H1 (cell line): ENCODE results near the gene CPNE8. TPM values are rescaled to one million over a fixed set of nuclear protein-coding genes. Genes with fewer than 3 reads are reported as not detected.

Experiments
- CTCF ChIA-PET: fragments of 300-600 bp; sonication (Branson Sonifier 250); formaldehyde crosslinking; loops from one replicate; lab custom pipeline; 2021; ENCODE audit not compliant: partially characterized antibody; lab: Charles Lee
- POLR2A ChIA-PET: fragments of 300-600 bp; sonication (Branson Sonifier 250); formaldehyde crosslinking; loops from one replicate; lab custom pipeline; 2021; ENCODE audit warnings: inconsistent platforms; ENCODE audit not compliant: partially characterized antibody; lab: Charles Lee
- DNase-seq, 2 experiments: peaks; one replicate each; pipeline versions ENCODE4 v3.0.0 to v3.0.0-alpha.2; 2010 to 2022; ENCODE audit warnings: low spot score in 2 of 2, low read depth in 1 of 2, mixed read lengths in 1 of 2
- FAIRE-seq: peaks from 2 replicates; lab custom pipeline; 2011; peaks lifted over from hg19 to GRCh38; lab: Jason Lieb, UNC
- H2AFZ ChIP-seq: 2 replicates; pipeline ENCODE4 v1.8.1; 2012; ENCODE audit warnings: low read length, inconsistent platforms
- H2AK5ac ChIP-seq: 2 replicates; pipeline ENCODE4 v1.6.1; 2013; ENCODE audit warnings: low read depth, low read length
- H2BK120ac ChIP-seq: replicated peaks from 2 replicates; pipeline ENCODE3; 2013; ENCODE audit warnings: low read depth, low read length, inconsistent platforms
- H2BK12ac ChIP-seq: 2 replicates; pipeline ENCODE4 v1.6.1; 2013; ENCODE audit warnings: low read depth, low read length
- H2BK15ac ChIP-seq: 2 replicates; pipeline ENCODE4 v1.6.1; 2013; ENCODE audit warnings: low read length
- H2BK20ac ChIP-seq: 2 replicates; pipeline ENCODE4 v1.6.1; 2013; ENCODE audit warnings: low read length
- H2BK5ac ChIP-seq: 2 replicates; pipeline ENCODE4 v1.6.1; 2013; ENCODE audit warnings: low read depth, low read length
- H3K14ac ChIP-seq: 2 replicates; pipeline ENCODE4 v1.6.1; 2013; ENCODE audit warnings: inconsistent platforms; ENCODE audit not compliant: insufficient read length
- H3K18ac ChIP-seq: 2 replicates; pipeline ENCODE4 v1.6.1; 2013; ENCODE audit warnings: low read length; ENCODE audit errors: extremely low read depth
- H3K23ac ChIP-seq: 2 replicates; pipeline ENCODE4 v1.6.1; 2013; ENCODE audit warnings: inconsistent platforms; ENCODE audit not compliant: insufficient read length
- H3K23me2 ChIP-seq: 2 replicates; pipeline ENCODE4 v1.6.1; 2013; ENCODE audit warnings: low read depth, low read length
- H3K27ac ChIP-seq: 2 replicates; pipeline ENCODE4 v1.6.1; 2011; ENCODE audit warnings: low read depth, low read length, inconsistent platforms
- H3K27me3 ChIP-seq, 4 experiments: replicated peaks in 1 of 4; 1 replicate in 1 of 4; 2 replicates in 3 of 4; pipeline versions ENCODE4 v1.6.1 to v1.8.1; 2011 to 2013; ENCODE audit warnings: low read length in 3 of 4, mild to moderate bottlenecking in 3 of 4, inconsistent platforms in 2 of 4, mixed read lengths in 2 of 4, moderate library complexity in 1 of 4; ENCODE audit not compliant: control insufficient read depth in 3 of 4, insufficient read depth in 3 of 4; ENCODE audit errors: extremely low read depth in 1 of 4
- H3K36me3 ChIP-seq, 4 experiments: 2 replicates each; pipeline versions ENCODE4 v1.6.1 to v1.8.1; 2011 to 2013; ENCODE audit warnings: mild to moderate bottlenecking in 4 of 4, low read length in 3 of 4, moderate library complexity in 2 of 4, control low read depth in 1 of 4, inconsistent platforms in 1 of 4; ENCODE audit not compliant: insufficient read depth in 4 of 4, control insufficient read depth in 2 of 4
- H3K4ac ChIP-seq: replicated peaks from 2 replicates; pipeline ENCODE3; 2013; ENCODE audit warnings: low read length, low read depth, mixed read lengths, inconsistent platforms; ENCODE audit not compliant: insufficient read length
- H3K4me1 ChIP-seq, 4 experiments: replicated peaks in 1 of 4; 1 replicate in 1 of 4; 2 replicates in 3 of 4; pipeline versions ENCODE4 v1.6.1 to v1.8.1; 2011 to 2013; ENCODE audit warnings: low read length in 3 of 4, inconsistent platforms in 2 of 4, mixed read lengths in 1 of 4; ENCODE audit not compliant: insufficient read depth in 4 of 4, control insufficient read depth in 3 of 4
- H3K4me2 ChIP-seq, 2 experiments: 2 replicates each; pipeline versions ENCODE4 v1.6.1 to v1.8.1; 2011 to 2013; ENCODE audit warnings: low read depth in 2 of 2, low read length in 2 of 2, control low read depth in 1 of 2, inconsistent platforms in 1 of 2, mild to moderate bottlenecking in 1 of 2; ENCODE audit not compliant: insufficient read depth in 1 of 2
- H3K4me3 ChIP-seq, 4 experiments: fragments of 200-600, 300-600 bp in 1 of 4; sonication (generic), shearing (Covaris generic), sonication (Bioruptor Twin) in 1 of 4; 2 replicates each; pipeline versions ENCODE4 v1.5.1 to v1.8.1; 2011 to 2016; ENCODE audit warnings: low read length in 4 of 4, low read depth in 3 of 4, control low read depth in 2 of 4, inconsistent platforms in 2 of 4, mild to moderate bottlenecking in 2 of 4, mixed read lengths in 1 of 4, moderate library complexity in 1 of 4; ENCODE audit not compliant: insufficient read depth in 2 of 4; ENCODE audit errors: extremely low read depth in 1 of 4
- H3K56ac ChIP-seq: replicated peaks from 2 replicates; pipeline ENCODE3; 2013; ENCODE audit warnings: low read depth, mild to moderate bottlenecking, mixed read lengths, low read length, inconsistent platforms; ENCODE audit not compliant: insufficient read length
- H3K79me1 ChIP-seq: 2 replicates; pipeline ENCODE4 v1.6.1; 2013; ENCODE audit warnings: low read depth, low read length, control low read depth
- H3K79me2 ChIP-seq, 2 experiments: 2 replicates each; pipeline versions ENCODE4 v1.6.1 to v1.8.1; 2012 to 2013; ENCODE audit warnings: low read length in 2 of 2, mild to moderate bottlenecking in 2 of 2, inconsistent platforms in 1 of 2; ENCODE audit not compliant: insufficient read depth in 2 of 2, control insufficient read depth in 1 of 2
- H3K9ac ChIP-seq, 4 experiments: replicated peaks in 1 of 4; 1 replicate in 1 of 4; 2 replicates in 3 of 4; pipeline versions ENCODE4 v1.6.1 to v1.8.1; 2011 to 2013; ENCODE audit warnings: low read depth in 3 of 4, low read length in 3 of 4, control low read depth in 2 of 4, mild to moderate bottlenecking in 2 of 4, moderate library complexity in 2 of 4, inconsistent platforms in 1 of 4; ENCODE audit errors: extremely low read depth in 1 of 4
- H3K9me3 ChIP-seq, 2 experiments: 2 replicates each; pipeline versions ENCODE4 v1.6.1 to v1.8.1; 2012 to 2013; ENCODE audit warnings: mild to moderate bottlenecking in 2 of 2, moderate library complexity in 2 of 2, control low read depth in 1 of 2, inconsistent platforms in 1 of 2, low read depth in 1 of 2, low read length in 1 of 2, mixed read lengths in 1 of 2; ENCODE audit not compliant: insufficient read depth in 2 of 2
- H4K20me1 ChIP-seq, 2 experiments: replicated peaks in 1 of 2; 2 replicates each; pipeline versions ENCODE3 to v1.8.1; 2011 to 2013; ENCODE audit warnings: inconsistent platforms in 2 of 2, low read length in 2 of 2, mild to moderate bottlenecking in 1 of 2; ENCODE audit not compliant: insufficient read depth in 2 of 2, control insufficient read depth in 1 of 2
- H4K5ac ChIP-seq: 2 replicates; pipeline ENCODE4 v1.6.1; 2013; ENCODE audit warnings: low read length, low read depth, mixed read lengths, inconsistent platforms; ENCODE audit not compliant: insufficient read length
- H4K8ac ChIP-seq: 2 replicates; pipeline ENCODE4 v1.8.0; 2013; ENCODE audit warnings: mild to moderate bottlenecking, moderate library complexity, low read length, inconsistent platforms; ENCODE audit not compliant: insufficient read depth; ENCODE audit errors: extremely low read depth
- H4K91ac ChIP-seq: replicated peaks from 2 replicates; pipeline ENCODE3; 2013; ENCODE audit warnings: low read length, mixed read lengths, inconsistent platforms; ENCODE audit not compliant: insufficient read length
- BCL11A ChIP-seq, 2 experiments: IDR thresholded peaks; one replicate each; pipeline ENCODE4 v1.6.1; 2011; ENCODE audit warnings: low read depth in 2 of 2, low read length in 2 of 2, mild to moderate bottlenecking in 2 of 2
- CBX8 ChIP-seq: fragments of 300-800, 300-1000 bp; sonication (generic); IDR thresholded peaks from 2 replicates; pipeline ENCODE4 v1.7.1; 2016; ENCODE audit warnings: low read depth, low read length, borderline replicate concordance
- CREB1 ChIP-seq: IDR thresholded peaks from 2 replicates; pipeline ENCODE4 v1.6.1; 2012; ENCODE audit warnings: inconsistent platforms
- CTBP2 ChIP-seq: IDR thresholded peaks from 2 replicates; pipeline ENCODE4 v1.7.0; 2011; ENCODE audit warnings: borderline replicate concordance, mild to moderate bottlenecking, moderate library complexity, mixed read lengths, low read length; ENCODE audit not compliant: insufficient read depth, insufficient read length
- EZH2 ChIP-seq: fragments of 200-600 bp; sonication (generic); IDR thresholded peaks from 2 replicates; pipeline ENCODE4 v1.7.1; 2012; ENCODE audit warnings: low read depth, mild to moderate bottlenecking, moderate library complexity, low read length, inconsistent platforms; ENCODE audit not compliant: severe bottlenecking
- GTF2F1 ChIP-seq: IDR thresholded peaks from 2 replicates; pipeline ENCODE4 v1.6.1; 2012; ENCODE audit warnings: low read depth, low read length, improper control_type of control experiment, borderline replicate concordance
- HDAC2 ChIP-seq, 2 experiments: fragments of 300-600 bp in 1 of 2; sonication (generic) in 1 of 2; IDR thresholded peaks; 2 replicates each; pipeline ENCODE4 v1.6.1; 2011 to 2012; ENCODE audit warnings: low read depth in 2 of 2, low read length in 2 of 2, mild to moderate bottlenecking in 2 of 2, moderate library complexity in 2 of 2, borderline replicate concordance in 1 of 2, inconsistent platforms in 1 of 2
- KDM4A ChIP-seq: IDR thresholded peaks from one replicate; pipeline ENCODE4 v1.7.1; 2012; ENCODE audit warnings: low read depth, mild to moderate bottlenecking, moderate library complexity, low read length, inconsistent platforms; ENCODE audit not compliant: severe bottlenecking
- RNF2 ChIP-seq: fragments of 200-900, 300-1000 bp; sonication (generic); IDR thresholded peaks from 2 replicates; pipeline ENCODE4 v1.7.1; 2016; ENCODE audit warnings: borderline replicate concordance, low read depth, mild to moderate bottlenecking, antibody characterized with exemption, low read length; ENCODE audit not compliant: poor library complexity, severe bottlenecking; ENCODE audit errors: missing control alignments
- SIRT6 ChIP-seq: IDR thresholded peaks from one replicate; pipeline ENCODE4 v1.7.1; 2012; ENCODE audit warnings: low read length, inconsistent platforms
- SP2 ChIP-seq: IDR thresholded peaks from 2 replicates; pipeline ENCODE4 v1.6.1; 2012; ENCODE audit warnings: mild to moderate bottlenecking, low read length, inconsistent platforms
- TCF12 ChIP-seq: IDR thresholded peaks from 2 replicates; pipeline ENCODE4 v1.6.1; 2011; ENCODE audit warnings: low read depth, mild to moderate bottlenecking, low read length
- WGBS, 2 experiments: shearing (Covaris generic) in 1 of 2; methylation state at CpG; one replicate each; pipeline versions ENCODE4 v1.1.6 to v1.1.7; 2013 to 2015; ENCODE audit warnings: low lambda C conversion rate in 2 of 2, mixed read lengths in 2 of 2, inconsistent platforms in 1 of 2, low coverage in 1 of 2, missing lambda C conversion rate in 1 of 2; ENCODE audit not compliant: insufficient replicate concordance in 2 of 2, insufficient coverage in 1 of 2, insufficient read length in 1 of 2; ENCODE audit errors: extremely low coverage in 1 of 2, missing lambda C conversion rate in 1 of 2; 5-methylcytosine and 5-hydroxymethylcytosine counted together
- polyA plus RNA-seq, 7 experiments: library from polyadenylated mRNA; depleted of rRNA in 3 of 7; stranded (reverse) in 5 of 7; unstranded in 2 of 7; fragments of >200 nt in 5 of 7; fragments of 200-250 nt in 2 of 7; gene quantifications; 1 replicate in 5 of 7; 2 replicates in 1 of 7; 4 replicates in 1 of 7; pipeline versions ENCODE4 v1.2.1 to v1.2.3, GENCODE V29; 2011 to 2013; ENCODE audit warnings: missing spikeins in 2 of 7, mixed read lengths in 2 of 7
- total RNA-seq: library from RNA; stranded (reverse); fragmentation: NEBNext Ultra II Directional; extraction: Animal tissue kit (Norgen Biotek cat#: 25700); gene quantifications from 2 replicates; pipeline ENCODE4 v1.2.1, GENCODE V29; 2021

CPNE8 gene
- total and polyA plus RNA-seq, 2 of the 8 experiments (the other 6 are each of a cell fraction or from before 2014, with no cell fraction given) = 2.5 to 6.8 TPM

GRCh38 chr12:38788106-38788505 is 117.3 kb downstream of the CPNE8 start:
- no peak overlapping the region for H3K27ac ChIP-seq
- H3K27me3 ChIP-seq = no peaks in the 10 kb centered on the region
- no peak overlapping the region for H3K4me2 ChIP-seq
- H3K79me2 ChIP-seq = no peaks in the 10 kb centered on the region
- no peaks in the 10 kb centered on the region for H3K36me3 ChIP-seq
- WGBS, 2 experiments = 82% methylated on average over 1 of the region's 1 CpG; no CpG with 5 or more reads in 1 of the 2 experiments
- no peak overlapping the region for H2AK5ac ChIP-seq
- no peak overlapping the region for H4K8ac ChIP-seq
- H3K56ac ChIP-seq = no peak overlapping the region
- TF ChIP-seq KDM4A (no peak), GTF2F1 (no peak), SP2 (no peak), BCL11A (IDR thresholded peaks at IDR 0.05; ENCODE audit: low read depth in 2 of 2, low read length in 2 of 2) (no peak), TCF12 (no peak), CREB1 (no peak), RNF2 (no peak), CBX8 (no peak), CTBP2 (no peak), SIRT6 (no peak), EZH2 (no peak), HDAC2 (IDR thresholded peaks at IDR 0.05; ENCODE audit: borderline replicate concordance in 1 of 2, low read depth in 2 of 2, low read length in 2 of 2) (no peak)
- TF ChIP-seq, all 59 proteins: peak for 0
- Histone ChIP-seq H2AFZ (no peak overlapping the region), H2BK15ac (no peak overlapping the region), H3K14ac (no peak overlapping the region), H2BK20ac (no peak overlapping the region), H3K23me2 (no peaks in the 10 kb centered on the region), H2BK12ac (no peak overlapping the region), H4K20me1 (no peaks in the 10 kb centered on the region), H2BK5ac (no peak overlapping the region), H3K9me3 (no peaks in the 10 kb centered on the region), H4K91ac (no peak overlapping the region), H3K4ac (no peak overlapping the region), H3K4me3 (no peak overlapping the region), H3K4me1 (no peaks in the 10 kb centered on the region), H3K23ac (no peak overlapping the region), H3K79me1 (no peaks in the 10 kb centered on the region), H2BK120ac (no peak overlapping the region), H3K18ac (no peak overlapping the region), H3K9ac (no peak overlapping the region), H4K5ac (no peak overlapping the region)
- ChIA-PET POLR2A (no interaction called here), CTCF (no interaction called here)
- FAIRE-seq = no peak
- DNase-seq = no peak
